Hematopoietic multipotent progenitor cell treated with erythropoietin and hydrocortisone succinate and interleukin-3 and kit ligand, for 8 days (in vitro differentiated cells): ENCODE measurements around the gene NDUFAF5.
A peak's percentile ranks its signal among the peaks of the same experiment; 100 is the strongest.
"Not testable (repeated sequence)": the region's sequence is repeated elsewhere in the genome, so short reads cannot be mapped to it uniquely, and the experiment has no call there.

Experiments
- DNase-seq: peaks from one replicate; pipeline ENCODE4 v3.0.0-alpha.2; 2015

NDUFAF5 gene, protein sequence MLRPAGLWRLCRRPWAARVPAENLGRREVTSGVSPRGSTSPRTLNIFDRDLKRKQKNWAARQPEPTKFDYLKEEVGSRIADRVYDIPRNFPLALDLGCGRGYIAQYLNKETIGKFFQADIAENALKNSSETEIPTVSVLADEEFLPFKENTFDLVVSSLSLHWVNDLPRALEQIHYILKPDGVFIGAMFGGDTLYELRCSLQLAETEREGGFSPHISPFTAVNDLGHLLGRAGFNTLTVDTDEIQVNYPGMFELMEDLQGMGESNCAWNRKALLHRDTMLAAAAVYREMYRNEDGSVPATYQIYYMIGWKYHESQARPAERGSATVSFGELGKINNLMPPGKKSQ

DNA sequence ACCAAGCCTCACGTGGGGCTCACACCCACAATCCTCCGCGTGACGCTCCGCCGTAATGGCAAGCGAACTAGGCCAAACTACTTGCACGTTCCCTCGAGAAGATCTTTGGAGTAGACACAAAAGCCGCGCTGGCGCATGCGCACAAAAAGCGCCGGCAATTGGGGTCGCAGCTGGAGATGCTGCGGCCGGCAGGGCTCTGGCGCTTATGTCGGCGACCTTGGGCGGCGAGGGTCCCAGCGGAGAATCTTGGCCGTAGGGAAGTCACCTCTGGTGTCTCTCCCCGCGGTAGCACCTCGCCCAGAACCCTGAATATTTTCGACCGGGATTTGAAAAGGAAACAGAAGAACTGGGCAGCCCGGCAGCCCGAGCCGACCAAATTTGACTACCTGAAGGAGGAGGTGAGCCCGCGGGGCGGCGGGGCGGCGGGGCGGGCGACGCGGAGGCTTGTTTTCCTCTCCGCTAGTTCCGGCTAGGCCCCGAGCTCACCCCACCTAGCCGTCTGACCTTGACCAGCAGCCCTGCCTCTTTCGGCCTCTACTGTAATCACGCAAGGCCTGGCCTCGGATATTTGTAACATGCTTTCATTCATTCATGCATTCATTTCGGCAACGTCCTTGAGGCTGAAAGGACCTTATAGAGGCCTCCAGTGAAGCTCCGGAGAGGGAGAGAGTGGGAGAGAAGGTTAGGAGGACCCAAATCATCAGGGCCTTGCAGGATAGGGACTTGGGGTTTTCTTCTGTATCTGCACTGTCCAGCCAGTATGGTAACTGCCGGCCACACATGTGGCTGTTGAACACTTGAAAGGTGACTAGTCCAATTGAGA lies at the start of gene NDUFAF5, which contains the start of gene ESF1:
Gene NDUFAF5 (plus strand): TSS at position 136 of the 823 bp plus-strand sequence. CDS start 41 bp downstream, at position 177.
Gene ESF1 (minus strand): TSS at position 27 of the 823 bp plus-strand sequence. CDS start 1,779 bp downstream, outside the sequence.
- peak; percentile 98 for DNase-seq

DNA sequence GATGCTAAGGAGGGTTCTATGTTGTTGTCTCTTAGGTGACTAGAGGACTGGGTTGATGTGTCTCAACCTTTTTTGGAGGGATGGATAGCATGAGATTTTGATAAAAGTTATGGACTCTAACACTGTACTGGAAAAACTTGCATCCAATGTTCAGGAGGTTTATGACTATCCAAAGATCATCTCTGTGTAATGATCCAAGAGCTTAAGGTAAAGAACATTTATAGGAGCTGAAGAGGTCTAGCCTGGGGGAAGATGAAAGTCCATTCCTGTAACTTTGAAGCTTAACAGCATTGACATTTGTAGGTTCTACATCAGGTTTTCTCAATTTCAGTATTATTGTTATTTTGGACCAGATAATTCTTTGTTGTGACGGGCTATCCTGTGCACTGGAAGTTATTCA lies 49.0 kb upstream of the NDUFAF5 start:
- DNase-seq, result no peak

GRCh38 chr20:13736436-13737191 lies 48.2 kb upstream of the NDUFAF5 start:
- DNase-seq, result no peak

GRCh38 chr20:13738187-13738586 lies 46.6 kb upstream of the NDUFAF5 start:
- DNase-seq, result not testable (repeated sequence)

DNA sequence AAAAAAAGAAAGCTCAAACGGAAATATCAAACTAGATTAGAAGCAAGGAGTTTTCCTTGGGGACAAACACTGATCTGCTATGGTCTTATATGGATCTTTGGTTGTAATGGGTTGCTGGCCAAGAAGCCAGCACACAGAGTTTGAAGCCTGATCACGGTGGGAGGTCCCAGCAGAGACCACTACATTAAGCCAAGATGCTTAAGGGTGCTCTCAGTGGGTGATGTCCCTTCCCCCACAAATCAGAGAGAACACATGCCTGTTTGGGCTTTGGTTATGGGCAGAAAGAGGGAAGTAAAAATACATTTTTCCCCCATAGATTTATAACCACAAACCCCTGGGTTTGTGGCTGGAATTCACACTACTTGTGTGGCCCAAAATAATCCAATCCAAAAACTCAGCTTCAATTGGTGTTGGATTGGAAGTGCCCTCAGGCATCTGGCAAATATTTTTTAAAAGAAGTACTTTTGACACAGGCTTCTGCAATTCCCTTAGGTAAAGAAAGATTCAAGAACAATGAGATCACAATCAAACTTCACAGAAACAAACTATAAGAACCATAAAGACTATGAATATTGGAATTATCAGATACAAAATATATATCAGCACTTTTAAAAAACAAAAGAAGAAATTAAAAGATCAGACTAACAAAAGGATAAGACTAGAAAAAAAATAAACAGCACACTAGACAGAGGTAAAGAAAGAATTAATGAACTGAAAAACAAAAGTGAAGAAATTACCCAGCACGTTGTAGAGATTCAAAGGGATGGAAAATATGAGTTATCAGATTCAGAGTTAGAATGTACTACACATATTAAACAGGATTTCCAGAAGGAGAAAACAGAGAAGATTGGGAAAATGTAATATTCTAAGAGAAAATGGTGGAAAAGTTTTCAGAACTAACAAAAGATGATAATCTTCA lies 44.8 kb upstream of the NDUFAF5 start:
- no peak for DNase-seq

- no peak for DNase-seq
Measured at GRCh38 chr20:13741879-13742278, 42.9 kb upstream of the NDUFAF5 start.

DNA sequence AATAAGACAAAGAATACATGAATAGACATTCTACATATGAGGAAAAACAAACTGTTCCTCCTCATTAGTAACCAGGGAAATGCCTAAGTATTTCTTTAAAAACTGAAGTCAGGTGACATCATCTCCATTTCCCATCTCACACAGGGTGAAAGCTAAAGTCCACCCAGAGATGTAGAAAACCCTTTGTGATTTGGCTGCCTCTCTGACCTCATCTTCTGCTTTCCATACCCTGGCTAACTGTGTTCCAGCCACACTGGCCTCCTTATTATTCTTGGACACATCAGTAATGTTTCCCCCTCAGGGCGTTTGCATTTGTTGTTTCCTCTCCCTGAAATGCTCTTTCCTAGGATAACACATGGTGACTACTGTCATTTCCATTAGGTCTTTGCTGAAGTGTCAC lies 40.5 kb upstream of the NDUFAF5 start:
- no peak for DNase-seq

DNA sequence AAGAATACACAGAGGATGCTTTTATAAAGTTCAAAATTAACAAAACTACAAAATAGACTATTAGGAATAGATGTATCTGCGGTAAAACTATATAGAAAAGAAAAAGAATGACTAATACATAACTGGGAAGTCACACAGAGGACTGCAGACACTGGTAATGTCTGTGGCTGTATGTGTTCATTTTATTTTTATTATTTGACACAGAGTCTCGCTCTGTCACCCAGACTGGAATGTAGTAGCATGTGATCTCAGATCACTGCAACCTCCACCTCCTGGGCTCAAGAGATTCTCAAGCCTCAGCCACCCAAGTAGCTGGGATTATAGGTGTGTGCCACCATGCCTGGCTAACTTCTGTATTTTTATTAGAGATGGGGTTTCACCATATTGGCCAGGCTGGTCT lies 39.0 kb upstream of the NDUFAF5 start:
- no peak for DNase-seq

GRCh38 chr20:13749811-13750210 lies 35.0 kb upstream of the NDUFAF5 start:
- no peak for DNase-seq

DNA sequence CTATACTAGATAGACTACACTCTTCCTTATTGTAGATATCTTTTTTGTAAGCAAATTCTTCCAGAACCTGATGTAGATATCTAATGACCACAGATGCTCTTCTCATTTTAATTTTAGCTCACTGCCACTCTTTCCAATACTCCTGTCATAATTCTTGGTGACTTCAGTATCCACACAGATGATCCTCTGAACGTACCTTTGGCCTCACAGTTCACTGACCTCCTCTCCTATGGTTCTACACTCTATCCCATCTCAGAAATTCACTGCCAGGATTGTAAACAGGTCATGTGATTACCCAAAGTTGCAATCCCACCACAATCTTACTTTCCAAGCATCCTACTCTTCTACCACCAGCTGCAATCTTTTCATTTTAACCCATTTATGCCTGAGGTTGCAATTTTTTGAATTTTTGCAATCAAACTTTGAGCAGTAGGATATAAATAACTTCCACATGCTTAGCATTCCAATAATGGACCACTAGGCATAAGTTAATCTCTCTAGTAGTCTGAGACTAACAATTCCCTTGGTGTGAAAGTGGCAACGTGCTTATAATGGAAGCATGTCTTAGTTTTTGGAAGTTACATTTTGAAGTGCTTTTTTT lies 31.3 kb upstream of the NDUFAF5 start:
- DNase-seq, result no peak

- DNase-seq, result no peak
Measured at GRCh38 chr20:13755809-13756208, 29.0 kb upstream of the NDUFAF5 start.

DNA sequence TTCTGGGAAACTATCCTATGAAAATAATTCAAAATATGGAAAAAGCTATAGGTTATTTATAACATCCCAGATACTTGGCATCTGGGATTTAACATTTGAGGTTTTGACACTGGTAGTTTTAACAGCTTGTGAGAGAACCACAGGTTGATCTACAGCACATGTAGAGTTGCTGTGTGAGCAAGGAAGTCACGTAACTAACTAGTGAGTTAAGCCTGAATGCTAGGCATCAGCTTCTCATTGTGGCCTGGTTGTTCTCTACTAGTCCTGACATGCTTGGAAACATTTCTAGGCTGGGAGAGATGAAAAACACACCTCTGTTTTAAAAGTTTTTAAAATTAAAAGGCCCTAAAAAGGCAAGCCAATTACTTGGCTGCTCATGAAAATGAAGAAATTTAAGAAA lies 28.3 kb upstream of the NDUFAF5 start:
- DNase-seq, result no peak

DNA sequence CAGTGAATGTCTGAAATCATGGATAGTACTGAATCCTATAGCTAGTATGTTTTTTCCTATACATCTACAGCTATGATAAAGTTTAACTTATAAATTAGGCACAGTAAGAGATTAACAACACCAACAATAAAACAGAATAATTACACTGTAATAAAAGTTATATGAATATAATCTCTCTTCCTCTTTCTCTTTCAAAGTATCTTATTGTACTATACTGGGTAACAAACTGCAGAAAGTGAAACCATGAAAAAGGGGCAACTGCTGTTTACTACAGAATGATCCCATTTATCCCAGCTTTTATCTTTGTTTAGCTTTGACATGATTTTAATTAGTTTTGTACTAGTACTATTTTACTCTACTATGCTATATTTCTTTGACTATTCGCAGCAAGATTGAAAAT lies 25.9 kb upstream of the NDUFAF5 start:
- no peak for DNase-seq

DNA sequence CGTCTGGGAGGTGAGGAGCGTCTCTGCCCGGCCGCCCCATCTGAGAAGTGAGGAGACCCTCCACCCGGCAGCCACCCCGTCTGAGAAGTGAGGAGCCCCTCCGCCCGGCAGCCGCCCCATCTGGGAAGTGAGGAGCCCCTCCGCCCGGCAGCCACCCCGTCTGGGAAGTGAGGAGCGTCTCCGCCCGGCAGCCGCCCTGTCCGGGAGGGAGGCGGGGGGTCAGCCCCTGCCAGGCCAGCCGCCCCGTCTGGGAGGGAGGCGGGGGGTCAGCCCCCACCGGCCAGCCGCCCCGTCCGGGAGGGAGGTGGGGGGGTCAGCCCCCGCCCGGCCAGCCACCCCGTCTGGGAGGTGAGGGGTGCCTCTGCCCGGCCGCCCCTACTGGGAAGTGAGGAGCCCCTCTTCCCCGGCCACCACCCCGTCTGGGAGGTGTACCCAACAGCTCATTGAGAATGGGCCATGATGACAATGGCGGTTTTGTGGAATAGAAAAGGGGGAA lies 24.3 kb upstream of the NDUFAF5 start:
- DNase-seq, result not testable (repeated sequence)

DNA sequence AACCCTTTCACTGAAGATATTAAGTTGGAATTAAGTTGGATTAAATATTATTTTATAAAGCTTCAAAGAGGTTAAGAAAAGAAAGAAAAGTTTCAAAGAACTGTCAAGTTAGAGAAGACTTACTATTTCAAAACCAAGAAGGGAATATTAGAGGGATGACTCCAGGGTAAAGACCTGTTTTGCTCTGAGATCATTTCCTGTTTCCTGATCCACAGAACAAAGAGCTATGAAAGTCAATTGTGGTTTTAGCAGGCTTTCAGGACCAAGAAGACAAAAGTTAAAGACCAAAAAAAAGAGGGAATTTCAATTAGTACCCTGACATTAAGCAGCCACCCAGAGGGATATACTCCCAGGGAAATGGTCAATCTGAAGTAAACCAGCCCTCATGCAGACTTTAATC lies 19.5 kb upstream of the NDUFAF5 start:
- no peak for DNase-seq

- DNase-seq, result no peak
Measured at GRCh38 chr20:13765868-13766416, 18.9 kb upstream of the NDUFAF5 start.

GRCh38 chr20:13770141-13770540 lies 14.7 kb upstream of the NDUFAF5 start:
- no peak for DNase-seq

DNA sequence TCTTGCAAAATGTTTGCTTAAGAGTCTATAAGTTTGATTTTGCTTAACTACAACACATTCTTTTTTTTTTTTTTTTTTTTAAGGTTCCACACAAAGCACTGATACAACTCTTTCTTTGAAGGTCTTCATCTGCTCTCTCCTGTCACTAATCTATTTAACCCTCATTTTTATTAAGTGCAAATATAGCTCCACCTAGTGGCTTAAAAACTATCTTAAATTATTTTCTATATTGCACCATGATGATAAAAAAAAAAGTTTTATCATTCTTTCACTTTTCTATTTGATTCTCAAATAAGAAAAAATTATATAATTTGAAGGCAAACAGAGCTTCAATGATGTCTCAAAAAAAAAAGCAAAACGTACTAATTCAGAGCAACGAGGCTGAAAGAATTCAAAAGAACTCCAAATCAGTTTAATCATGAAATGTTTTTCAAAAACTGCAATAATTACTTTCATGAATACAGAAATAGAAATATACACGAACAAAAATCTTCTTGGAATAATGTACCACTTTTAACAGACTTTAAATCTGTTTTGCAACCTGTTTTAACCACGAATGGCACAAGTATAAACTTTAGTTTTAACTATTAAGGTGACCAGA lies 12.9 kb upstream of the NDUFAF5 start:
- peak; percentile 58 for DNase-seq

- no peak for DNase-seq
Measured at GRCh38 chr20:13772529-13772928, 12.3 kb upstream of the NDUFAF5 start.

- DNase-seq, result no peak
Measured at GRCh38 chr20:13775867-13776266, 9.0 kb upstream of the NDUFAF5 start.

DNA sequence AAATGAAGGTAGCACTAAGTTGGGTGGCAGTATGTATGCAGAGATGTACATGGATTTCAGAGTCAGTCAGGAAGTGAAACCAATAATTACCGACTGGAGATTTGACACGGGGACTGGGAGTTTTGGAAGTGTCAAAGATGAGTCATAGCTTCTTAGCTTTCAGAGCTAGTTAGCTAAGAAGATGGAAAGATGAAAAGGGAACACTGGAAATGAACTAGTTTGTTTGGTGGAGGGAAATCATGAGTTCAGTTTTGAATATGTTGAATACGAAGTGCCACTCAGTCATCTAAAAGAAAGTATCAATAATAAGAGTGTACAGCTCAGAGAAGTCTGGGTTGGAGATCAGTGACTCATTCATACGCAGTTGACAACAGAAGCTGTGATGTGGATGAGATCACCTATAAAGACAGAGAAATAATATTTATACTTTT lies 7.6 kb upstream of the NDUFAF5 start:
- DNase-seq, result no peak
